Panc1 (cell line): ENCODE results near the gene NATD1.

ENCODE experiments used
- CTCF ChIP-seq: fragments of 450-650 bp; IDR thresholded peaks from 2 replicates; pipeline ENCODE4 v1.5.1; 2017; ENCODE audit warnings: mild to moderate bottlenecking
- POLR2AphosphoS5 ChIP-seq: IDR thresholded peaks from 2 replicates; pipeline ENCODE4 v1.6.1; 2012; ENCODE audit warnings: mild to moderate bottlenecking, low read depth, low read length, moderate library complexity
- SIN3A ChIP-seq: IDR thresholded peaks from 2 replicates; pipeline ENCODE4 v1.6.1; 2012; ENCODE audit warnings: low read depth, mild to moderate bottlenecking, low read length, moderate library complexity, borderline replicate concordance; ENCODE audit not compliant: insufficient read depth
- TCF7L2 ChIP-seq: IDR thresholded peaks from 2 replicates; pipeline ENCODE4 v1.6.1; 2011; ENCODE audit warnings: mild to moderate bottlenecking, low read depth, low read length, inconsistent platforms

DNA sequence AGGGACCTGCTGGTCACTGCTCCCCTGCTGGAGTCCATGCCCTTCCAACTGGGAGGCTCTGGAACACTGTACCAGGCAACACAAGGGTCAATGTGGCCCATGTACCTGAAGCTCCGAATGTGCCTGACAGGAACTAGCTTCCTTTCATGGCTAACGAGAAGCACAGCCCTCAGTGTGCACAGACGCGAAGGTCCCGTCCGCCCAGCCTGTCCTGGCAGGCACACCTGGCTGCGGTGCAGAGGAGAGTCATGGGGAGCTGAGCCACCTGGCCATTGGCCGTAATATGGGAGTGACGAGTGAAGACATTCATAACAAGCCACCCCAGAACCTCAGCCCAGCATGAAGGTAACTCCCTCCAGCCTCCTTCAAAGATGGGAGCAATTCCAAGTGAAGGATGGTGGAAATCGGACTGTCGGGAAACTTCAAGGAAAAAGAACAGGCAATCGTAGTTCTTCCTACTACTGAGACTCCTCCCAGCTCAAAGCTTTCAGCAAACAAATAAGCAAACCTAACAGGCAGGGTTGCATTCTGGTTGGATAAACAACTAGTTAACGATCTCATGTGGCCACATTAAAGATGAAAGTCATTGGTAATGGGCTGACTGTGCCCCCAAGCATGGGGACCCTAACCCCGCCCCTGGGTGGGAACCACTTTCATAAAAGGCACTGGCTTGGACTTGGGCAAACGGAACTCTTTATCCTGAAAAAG lies 52.5 kb downstream of the NATD1 start:
- no peak for TF ChIP-seq CTCF
- TF ChIP-seq POLR2AphosphoS5: no peak
- no peak for TF ChIP-seq SIN3A
- no peak for TF ChIP-seq TCF7L2
